PC-3 (cell line): Measurements from ENCODE around the gene HECW1. TPM values are rescaled to one million over a fixed set of nuclear protein-coding genes. Genes with fewer than 3 reads are reported as not detected.

Experiments
- ATAC-seq: fragments of 200-7000 bp; cut with Tn5 transposase; 2 replicates; pipeline ENCODE4 v1.9.1; 2020; ENCODE audit warnings: mild to moderate bottlenecking, moderate library complexity
- BruUV-seq: library from RNA; stranded (reverse); fragments of 400-500 nt; replicated peaks from 2 replicates; lab custom pipeline; 2021; lab: Mats Ljungman, UMichigan
- CTCF ChIA-PET: fragments of 300-600 bp; sonication (Branson Sonifier 250); formaldehyde crosslinking; loops from one replicate; lab custom pipeline; 2022; ENCODE audit warnings: antibody characterized with exemption; lab: Charles Lee
- POLR2A ChIA-PET: fragments of 300-600 bp; sonication (Branson Sonifier 250); formaldehyde crosslinking; loops from one replicate; lab custom pipeline; 2022; ENCODE audit warnings: antibody characterized with exemption; ENCODE audit not compliant: unreplicated experiment; lab: Charles Lee
- DNase-seq: peaks from one replicate; pipeline ENCODE4 v3.0.0-alpha.2; 2015
- H2AFZ ChIP-seq: fragments of 300-600 bp; sonication (generic); 2 replicates; pipeline ENCODE4 v1.6.0; 2016; ENCODE audit warnings: antibody characterized with exemption, low read length
- H3F3A ChIP-seq: fragments of 300-600 bp; sonication (generic); one replicate; pipeline ENCODE4 v1.6.0; 2017; ENCODE audit warnings: antibody characterized with exemption, low read length, control low read depth, mild to moderate bottlenecking; ENCODE audit not compliant: unreplicated experiment
- H3K27ac ChIP-seq: fragments of 300-600 bp; sonication (generic); 2 replicates; pipeline ENCODE4 v1.5.1; 2016; ENCODE audit warnings: mild to moderate bottlenecking, low read length
- H3K27me3 ChIP-seq: fragments of 300-600 bp; sonication (generic); 2 replicates; pipeline ENCODE4 v1.6.1; 2016; ENCODE audit warnings: low read length, mixed read lengths
- H3K36me3 ChIP-seq: fragments of 300-600 bp; sonication (generic); 2 replicates; pipeline ENCODE4 v1.6.1; 2016; ENCODE audit warnings: low read depth, mixed run types, low read length, mixed read lengths
- H3K4me1 ChIP-seq: fragments of 300-600 bp; sonication (generic); 2 replicates; pipeline ENCODE4 v1.5.1; 2016; ENCODE audit warnings: low read length; ENCODE audit not compliant: insufficient read depth
- H3K4me2 ChIP-seq: fragments of 300-600 bp; sonication (generic); 2 replicates; pipeline ENCODE4 v1.6.0; 2016; ENCODE audit warnings: low read length
- H3K4me3 ChIP-seq: fragments of 300-600 bp; sonication (generic); 2 replicates; pipeline ENCODE4 v1.5.1; 2016; ENCODE audit warnings: mild to moderate bottlenecking, low read length, mixed read lengths
- H3K79me2 ChIP-seq: fragments of 300-600 bp; sonication (generic); 2 replicates; pipeline ENCODE4 v1.6.1; 2017; ENCODE audit warnings: low read length, mixed read lengths
- H3K9ac ChIP-seq: fragments of 300-600 bp; sonication (generic); 2 replicates; pipeline ENCODE4 v1.6.0; 2016; ENCODE audit warnings: mild to moderate bottlenecking, low read length
- H3K9me2 ChIP-seq: fragments of 300-600 bp; sonication (generic); replicated peaks from 2 replicates; pipeline ENCODE4 v1.6.1; 2016; ENCODE audit warnings: mixed run types, low read length, mixed read lengths
- H3K9me3 ChIP-seq: fragments of 300-600 bp; sonication (generic); 2 replicates; pipeline ENCODE4 v1.6.1; 2016; ENCODE audit warnings: low read length, mixed read lengths
- H4K20me1 ChIP-seq: fragments of 300-600 bp; sonication (generic); 2 replicates; pipeline ENCODE4 v1.6.1; 2016; ENCODE audit warnings: low read length, mixed read lengths
- CTCF ChIP-seq: fragments of 300-600 bp; sonication (generic); conservative IDR thresholded peaks from 2 replicates; pipeline ENCODE4 v1.5.1; 2017; ENCODE audit warnings: antibody characterized with exemption, low read depth, mild to moderate bottlenecking, low read length
- EZH2 ChIP-seq: fragments of 300-600 bp; sonication (generic); IDR thresholded peaks from one replicate; pipeline ENCODE4 v1.6.1; 2017; ENCODE audit warnings: antibody characterized with exemption, mild to moderate bottlenecking, low read length; ENCODE audit not compliant: unreplicated experiment
- EZH2phosphoT487 ChIP-seq: fragments of 300-600 bp; sonication (generic); IDR thresholded peaks from 2 replicates; pipeline ENCODE4 v1.6.1; 2018; ENCODE audit warnings: mild to moderate bottlenecking, antibody characterized with exemption, low read length, borderline replicate concordance
- intact Hi-C: fragments of 100-400 bp; cut with micrococcal nuclease; formaldehyde crosslinking; loops from 2 replicates; pipeline ENCODE4 v1.9.0; 2023
- total RNA-seq: library from RNA; depleted of rRNA; stranded (reverse); fragments of >200 nt; gene quantifications from 2 replicates; pipeline ENCODE4 v1.2.3, GENCODE V29; 2014

The HECW1 gene
- total RNA-seq, 1 experiment from 2014 or later: 3.0 TPM

GRCh38 chr7:43379210-43379609, 266.8 kb downstream of the HECW1 start:
- Histone ChIP-seq H3K79me2 (no peaks in the 10 kb centered on the region), H3K4me1 (no peaks in the 10 kb centered on the region), H2AFZ (no peak overlapping the region), H3K4me3 (no peak overlapping the region), H4K20me1 (no peaks in the 10 kb centered on the region), H3F3A (no peaks in the 10 kb centered on the region), H3K36me3 (no peaks in the 10 kb centered on the region), H3K27me3 (no peaks in the 10 kb centered on the region), H3K4me2 (no peak overlapping the region), H3K9me2 (no peaks in the 10 kb centered on the region), H3K27ac (no peak overlapping the region), H3K9me3 (no peaks in the 10 kb centered on the region), H3K9ac (no peak overlapping the region)
- ATAC-seq (no peak), DNase-seq (no peak)
- no peak for TF ChIP-seq EZH2
- no peak for TF ChIP-seq CTCF
- no peak for TF ChIP-seq EZH2phosphoT487
- ChIA-PET POLR2A (no interaction called here), CTCF (no interaction called here)
- no TSS peak for BruUV-seq
- intact Hi-C loops: no loop called here

- no peaks in the 10 kb centered on the region for H3K79me2 ChIP-seq
- H3F3A ChIP-seq: no peaks in the 10 kb centered on the region
- H3K9ac ChIP-seq: no peak overlapping the region
- H3K27me3 ChIP-seq: no peaks in the 10 kb centered on the region
- H3K4me3 ChIP-seq: no peak overlapping the region
- no peak overlapping the region for H3K4me2 ChIP-seq
- H3K9me2 ChIP-seq: no peaks in the 10 kb centered on the region
- no peak for DNase-seq
- no peaks in the 10 kb centered on the region for H3K36me3 ChIP-seq
- H3K4me1 ChIP-seq: peaks cover 6% of the 10 kb centered on the region; the same call in 1 of the 2 replicates
- no peaks in the 10 kb centered on the region for H3K9me3 ChIP-seq
- TF ChIP-seq CTCF (no peak), EZH2phosphoT487 (no peak), EZH2 (no peak)
- no peak overlapping the region for H2AFZ ChIP-seq
- no TSS peak for BruUV-seq
- no peaks in the 10 kb centered on the region for H4K20me1 ChIP-seq
- intact Hi-C loops: no loop called here
- ChIA-PET CTCF (no interaction called here), POLR2A (no interaction called here)
- ATAC-seq: no peak
- no peak overlapping the region for H3K27ac ChIP-seq
Observed at GRCh38 chr7:43384616-43385308, 272.3 kb downstream of the HECW1 start.

- ChIA-PET POLR2A (no interaction called here), CTCF (no interaction called here)
- no peaks in the 10 kb centered on the region for H3K79me2 ChIP-seq
- ATAC-seq (peak; percentile 48), DNase-seq (peak; percentile 69)
- H3K4me3 ChIP-seq: no peak overlapping the region
- TF ChIP-seq EZH2 (no peak), EZH2phosphoT487 (no peak)
- no peaks in the 10 kb centered on the region for H3K36me3 ChIP-seq
- peak overlapping the region; percentile 29; the same call in 1 of the 2 replicates for H3K27ac ChIP-seq
- no peaks in the 10 kb centered on the region for H3F3A ChIP-seq
- H3K27me3 ChIP-seq: no peaks in the 10 kb centered on the region
- no TSS peak for BruUV-seq
- no peak overlapping the region; the same call in 1 of the 2 replicates for H3K4me2 ChIP-seq
- H4K20me1 ChIP-seq: no peaks in the 10 kb centered on the region
- intact Hi-C loops: no loop called here
- H3K4me1 ChIP-seq: peaks cover 6% of the 10 kb centered on the region; the same call in 1 of the 2 replicates
- H2AFZ ChIP-seq: 0 out of 2 replicates have a peak overlapping the region, but pooled peaks have one; percentile 26
- H3K9me3 ChIP-seq: no peaks in the 10 kb centered on the region
- no peaks in the 10 kb centered on the region for H3K9me2 ChIP-seq
- H3K9ac ChIP-seq: no peak overlapping the region
Observed at GRCh38 chr7:43385309-43385680, 272.8 kb downstream of the HECW1 start.
